ENCODE data around the gene RPE65.

DNA sequence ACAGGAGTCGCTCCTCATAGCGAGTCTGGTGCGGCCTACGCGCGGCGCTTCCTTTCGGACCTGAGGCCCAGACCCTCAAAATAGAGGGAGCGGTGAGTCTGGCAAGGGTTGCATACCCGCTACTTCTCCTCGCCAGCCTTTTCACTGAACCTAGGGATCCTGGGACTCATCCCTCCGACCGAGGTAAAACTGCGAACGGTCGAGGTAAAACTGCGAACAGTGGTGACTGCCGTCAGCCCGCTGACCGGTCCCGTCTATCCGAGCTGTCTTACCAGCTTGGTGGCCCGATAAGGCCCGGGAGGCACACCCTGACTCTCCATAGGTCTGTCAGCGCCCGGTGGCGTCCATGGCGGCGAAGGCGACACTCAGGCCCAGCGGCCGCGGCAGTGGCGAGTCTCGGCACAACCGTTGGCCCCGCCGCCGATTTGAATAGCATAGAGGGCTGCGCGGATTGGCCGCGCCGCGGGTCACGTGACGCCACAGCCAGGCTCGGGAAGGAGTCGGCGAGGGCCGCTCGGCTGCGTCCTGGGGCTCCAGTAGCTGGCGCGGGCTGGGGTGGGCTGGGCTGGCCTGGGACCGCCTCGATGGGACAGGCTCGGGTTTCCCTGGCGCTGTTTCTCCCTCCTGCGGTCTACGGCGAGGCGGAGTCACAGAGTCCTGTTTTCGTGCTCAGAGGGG lies 47.1 kb upstream of the RPE65 start, which contains the start of gene DEPDC1:
- TF ChIP-seq, protein P1, sequence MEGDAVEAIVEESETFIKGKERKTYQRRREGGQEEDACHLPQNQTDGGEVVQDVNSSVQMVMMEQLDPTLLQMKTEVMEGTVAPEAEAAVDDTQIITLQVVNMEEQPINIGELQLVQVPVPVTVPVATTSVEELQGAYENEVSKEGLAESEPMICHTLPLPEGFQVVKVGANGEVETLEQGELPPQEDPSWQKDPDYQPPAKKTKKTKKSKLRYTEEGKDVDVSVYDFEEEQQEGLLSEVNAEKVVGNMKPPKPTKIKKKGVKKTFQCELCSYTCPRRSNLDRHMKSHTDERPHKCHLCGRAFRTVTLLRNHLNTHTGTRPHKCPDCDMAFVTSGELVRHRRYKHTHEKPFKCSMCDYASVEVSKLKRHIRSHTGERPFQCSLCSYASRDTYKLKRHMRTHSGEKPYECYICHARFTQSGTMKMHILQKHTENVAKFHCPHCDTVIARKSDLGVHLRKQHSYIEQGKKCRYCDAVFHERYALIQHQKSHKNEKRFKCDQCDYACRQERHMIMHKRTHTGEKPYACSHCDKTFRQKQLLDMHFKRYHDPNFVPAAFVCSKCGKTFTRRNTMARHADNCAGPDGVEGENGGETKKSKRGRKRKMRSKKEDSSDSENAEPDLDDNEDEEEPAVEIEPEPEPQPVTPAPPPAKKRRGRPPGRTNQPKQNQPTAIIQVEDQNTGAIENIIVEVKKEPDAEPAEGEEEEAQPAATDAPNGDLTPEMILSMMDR (IDR thresholded peaks at IDR 0.05) = 0 out of 2 replicates have a peak, but pooled peaks have one; percentile 3
- TF ChIP-seq, protein P2, sequence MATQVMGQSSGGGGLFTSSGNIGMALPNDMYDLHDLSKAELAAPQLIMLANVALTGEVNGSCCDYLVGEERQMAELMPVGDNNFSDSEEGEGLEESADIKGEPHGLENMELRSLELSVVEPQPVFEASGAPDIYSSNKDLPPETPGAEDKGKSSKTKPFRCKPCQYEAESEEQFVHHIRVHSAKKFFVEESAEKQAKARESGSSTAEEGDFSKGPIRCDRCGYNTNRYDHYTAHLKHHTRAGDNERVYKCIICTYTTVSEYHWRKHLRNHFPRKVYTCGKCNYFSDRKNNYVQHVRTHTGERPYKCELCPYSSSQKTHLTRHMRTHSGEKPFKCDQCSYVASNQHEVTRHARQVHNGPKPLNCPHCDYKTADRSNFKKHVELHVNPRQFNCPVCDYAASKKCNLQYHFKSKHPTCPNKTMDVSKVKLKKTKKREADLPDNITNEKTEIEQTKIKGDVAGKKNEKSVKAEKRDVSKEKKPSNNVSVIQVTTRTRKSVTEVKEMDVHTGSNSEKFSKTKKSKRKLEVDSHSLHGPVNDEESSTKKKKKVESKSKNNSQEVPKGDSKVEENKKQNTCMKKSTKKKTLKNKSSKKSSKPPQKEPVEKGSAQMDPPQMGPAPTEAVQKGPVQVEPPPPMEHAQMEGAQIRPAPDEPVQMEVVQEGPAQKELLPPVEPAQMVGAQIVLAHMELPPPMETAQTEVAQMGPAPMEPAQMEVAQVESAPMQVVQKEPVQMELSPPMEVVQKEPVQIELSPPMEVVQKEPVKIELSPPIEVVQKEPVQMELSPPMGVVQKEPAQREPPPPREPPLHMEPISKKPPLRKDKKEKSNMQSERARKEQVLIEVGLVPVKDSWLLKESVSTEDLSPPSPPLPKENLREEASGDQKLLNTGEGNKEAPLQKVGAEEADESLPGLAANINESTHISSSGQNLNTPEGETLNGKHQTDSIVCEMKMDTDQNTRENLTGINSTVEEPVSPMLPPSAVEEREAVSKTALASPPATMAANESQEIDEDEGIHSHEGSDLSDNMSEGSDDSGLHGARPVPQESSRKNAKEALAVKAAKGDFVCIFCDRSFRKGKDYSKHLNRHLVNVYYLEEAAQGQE (IDR thresholded peaks at IDR 0.05; ENCODE audit: insufficient read depth in 1 of 2, low read depth in 2 of 2, low read length in 1 of 2) = 0 out of 4 replicates have a peak, but pooled peaks of 1 of the 2 experiments have one; percentile 30
